GM10248 (cell line): ENCODE data around the gene PCCA.
"Not testable (repeated sequence)": the region's sequence is repeated elsewhere in the genome, so short reads cannot be mapped to it uniquely, and the experiment has no call there.

Experiments used
- CTCF ChIA-PET: fragments of 300-600 bp; sonication (Branson Sonifier 250); formaldehyde crosslinking; extraction: SDS; loops from one replicate; lab custom pipeline; 2021; ENCODE audit warnings: antibody characterized with exemption; lab: Yijun Ruan, JAX
- POLR2A ChIA-PET: fragments of 350-650 bp; sonication (Branson Sonifier 250); formaldehyde crosslinking; extraction: SDS; loops from one replicate; lab custom pipeline; 2020; ENCODE audit warnings: antibody characterized with exemption; lab: Yijun Ruan, JAX
- DNase-seq: peaks from one replicate; pipeline ENCODE4 v3.0.0; 2012; ENCODE audit errors: extremely low spot score
- TF ChIP-seq, protein P1 (sequence below): IDR thresholded peaks from 2 replicates; pipeline ENCODE4 v1.5.1; 2012; ENCODE audit warnings: mild to moderate bottlenecking, low read depth; ENCODE audit errors: extremely low read depth, missing control alignments, control extremely low read depth

The PCCA gene

GRCh38 chr13:100523411-100523810, 434.5 kb downstream of the PCCA start:
- no peak for DNase-seq
- ChIA-PET POLR2A (no interaction called here), CTCF (interaction anchor here (1.3 to 5.2 kb wide), 5 partner anchors 9 to 867 kb away, joined by 3 to 38 read pairs (median 8); no protein-coding TSS in a partner anchor)
- TF ChIP-seq, protein P1, sequence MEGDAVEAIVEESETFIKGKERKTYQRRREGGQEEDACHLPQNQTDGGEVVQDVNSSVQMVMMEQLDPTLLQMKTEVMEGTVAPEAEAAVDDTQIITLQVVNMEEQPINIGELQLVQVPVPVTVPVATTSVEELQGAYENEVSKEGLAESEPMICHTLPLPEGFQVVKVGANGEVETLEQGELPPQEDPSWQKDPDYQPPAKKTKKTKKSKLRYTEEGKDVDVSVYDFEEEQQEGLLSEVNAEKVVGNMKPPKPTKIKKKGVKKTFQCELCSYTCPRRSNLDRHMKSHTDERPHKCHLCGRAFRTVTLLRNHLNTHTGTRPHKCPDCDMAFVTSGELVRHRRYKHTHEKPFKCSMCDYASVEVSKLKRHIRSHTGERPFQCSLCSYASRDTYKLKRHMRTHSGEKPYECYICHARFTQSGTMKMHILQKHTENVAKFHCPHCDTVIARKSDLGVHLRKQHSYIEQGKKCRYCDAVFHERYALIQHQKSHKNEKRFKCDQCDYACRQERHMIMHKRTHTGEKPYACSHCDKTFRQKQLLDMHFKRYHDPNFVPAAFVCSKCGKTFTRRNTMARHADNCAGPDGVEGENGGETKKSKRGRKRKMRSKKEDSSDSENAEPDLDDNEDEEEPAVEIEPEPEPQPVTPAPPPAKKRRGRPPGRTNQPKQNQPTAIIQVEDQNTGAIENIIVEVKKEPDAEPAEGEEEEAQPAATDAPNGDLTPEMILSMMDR, result no peak

DNA sequence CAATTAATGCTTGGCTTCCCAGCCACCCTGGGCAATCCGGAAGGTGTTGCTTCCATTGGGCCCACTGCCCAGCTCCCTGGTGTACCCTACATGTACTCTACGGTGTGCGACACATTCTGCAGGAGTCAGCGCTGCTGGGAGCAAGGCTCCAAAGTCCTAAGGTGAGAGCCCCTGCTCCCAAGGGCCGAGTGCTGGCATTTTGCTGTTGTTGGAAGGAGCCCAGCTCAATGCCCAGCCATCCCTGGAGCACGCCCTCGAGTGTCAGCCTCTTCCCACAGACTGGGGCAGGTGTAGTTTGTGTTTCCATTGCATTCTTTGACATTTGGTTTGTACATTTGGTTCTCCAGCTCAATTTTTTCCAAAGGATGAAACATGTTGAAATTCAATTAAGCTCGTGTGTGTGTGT, 435.1 kb downstream of the PCCA start:
- DNase-seq, result no peak
- POLR2A ChIA-PET, result no interaction called here
- CTCF ChIA-PET, result interaction anchor here (1.3 to 5.2 kb wide), 3 partner anchors 9 to 624 kb away, joined by 4 to 38 read pairs (median 9); no protein-coding TSS in a partner anchor
- TF ChIP-seq, protein P1, result no peak

- POLR2A ChIA-PET, DNase-seq: not testable (repeated sequence)
- CTCF ChIA-PET, result interaction anchor here (1.3 to 5.2 kb wide), 2 partner anchors 8 to 10 kb away, joined by 4 to 38 read pairs; no protein-coding TSS in a partner anchor
These were observed 435.8 kb downstream of the PCCA start for GRCh38 chr13:100524688-100525087.

DNA sequence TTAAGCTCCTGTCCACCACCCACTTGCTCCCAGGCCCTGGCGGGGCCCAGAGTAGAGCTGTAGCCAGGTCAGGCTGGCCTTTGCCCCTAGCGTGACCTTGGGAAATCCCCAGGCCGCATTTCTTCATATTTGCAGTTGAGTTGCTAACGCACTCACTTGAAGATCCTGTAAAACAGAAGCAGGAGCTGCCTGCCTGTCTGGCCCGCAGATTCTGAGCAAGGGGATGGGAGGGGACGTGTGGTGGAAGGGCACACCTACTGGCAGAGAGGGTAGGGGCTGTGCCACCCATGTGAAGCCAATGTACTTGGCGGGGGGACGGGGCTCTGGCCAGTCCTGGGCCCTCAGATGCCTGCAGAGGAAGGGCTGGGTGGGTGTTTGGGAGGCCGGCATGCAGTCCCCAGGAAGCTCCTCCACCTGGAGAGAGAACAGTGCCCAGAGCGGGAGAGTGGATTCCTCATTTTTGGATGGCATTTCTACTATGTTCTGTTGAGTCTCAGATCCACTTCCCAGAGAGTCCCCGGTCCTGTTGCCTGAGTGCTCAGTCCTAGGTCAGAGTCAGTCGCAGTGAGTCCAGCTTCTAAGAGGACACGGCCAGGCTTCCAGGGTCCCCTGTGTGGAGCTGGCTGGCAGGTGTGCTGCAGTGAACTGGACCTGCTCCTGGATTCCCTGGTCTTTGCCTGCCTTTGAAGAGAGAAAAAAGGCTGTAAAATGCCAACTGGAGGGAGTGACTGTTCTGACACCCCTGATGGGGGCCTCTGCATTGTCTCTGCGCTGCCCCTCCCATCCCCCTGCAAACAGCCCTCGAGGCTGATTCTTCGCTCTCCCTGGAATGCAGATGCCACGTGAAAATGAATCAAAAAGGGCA, 436.8 kb downstream of the PCCA start:
- DNase-seq, result no peak
- ChIA-PET POLR2A (no interaction called here), CTCF (interaction anchor here (0.5 to 5.2 kb wide), 2 partner anchors 11 to 859 kb away, joined by 3 to 38 read pairs; no protein-coding TSS in a partner anchor)
- TF ChIP-seq, protein P1, result no peak

DNA sequence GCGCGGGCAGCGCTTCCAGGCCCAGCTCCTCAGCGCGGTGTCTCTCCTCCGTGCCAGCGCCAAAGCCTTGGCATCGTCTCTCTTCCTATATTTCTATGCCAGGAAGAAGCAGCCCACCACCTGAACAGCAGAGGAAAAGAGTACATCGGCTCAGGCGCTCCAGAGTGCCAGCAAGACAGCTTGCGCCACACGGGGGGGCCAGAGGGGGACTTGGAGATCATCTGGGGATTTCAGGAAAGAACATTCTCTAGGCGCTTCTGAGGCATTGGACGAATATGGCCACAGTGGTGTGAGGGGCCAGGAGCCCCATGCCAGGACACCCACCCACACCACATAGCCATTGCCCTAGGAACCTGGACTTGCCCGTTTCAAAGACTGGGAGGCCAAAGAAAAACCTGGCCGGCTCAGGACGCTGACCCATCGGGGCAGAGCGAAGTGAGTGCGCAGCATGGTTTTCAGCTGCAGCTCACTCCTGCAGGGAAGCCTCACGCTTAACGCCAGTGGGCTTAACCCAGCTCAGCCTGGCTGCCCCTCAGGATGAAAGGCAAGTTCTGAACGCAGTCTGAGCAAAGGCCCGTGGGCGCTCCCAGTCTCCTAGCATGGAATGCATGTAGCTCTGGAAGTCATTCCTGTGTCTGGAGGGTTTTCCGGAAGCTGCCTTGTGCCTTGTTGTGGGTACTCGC, 437.6 kb downstream of the PCCA start:
- TF ChIP-seq, protein P1, result no peak
- DNase-seq, result no peak
- CTCF ChIA-PET, result interaction anchor here (0.5 to 5.2 kb wide), 2 partner anchors 12 to 859 kb away, joined by 3 to 38 read pairs; no protein-coding TSS in a partner anchor
- POLR2A ChIA-PET, result no interaction called here

DNA sequence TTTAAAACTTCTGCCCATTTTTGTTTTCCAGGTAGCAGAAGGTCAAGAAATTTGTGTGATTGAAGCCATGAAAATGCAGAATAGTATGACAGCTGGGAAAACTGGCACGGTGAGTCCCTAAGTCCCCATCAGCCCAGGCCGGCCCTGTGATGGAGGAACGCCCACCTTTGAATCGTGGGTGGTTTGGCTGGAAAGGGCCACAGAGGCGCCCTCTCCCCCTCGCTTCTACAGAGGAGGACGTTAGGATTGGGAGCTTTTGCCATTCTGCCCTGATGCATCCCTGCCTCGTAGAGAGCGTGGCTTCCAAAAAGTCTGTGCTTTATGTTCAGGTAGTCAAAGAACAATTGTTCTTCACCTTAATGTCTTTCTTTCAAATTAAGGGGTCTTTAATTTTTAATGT, 438.8 kb downstream of the PCCA start:
- ChIA-PET POLR2A (no interaction called here), CTCF (interaction anchor here (5.2 kb wide), 1 partner anchor 13 kb away, joined by 38 read pairs; no protein-coding TSS in a partner anchor)
- no peak for DNase-seq
- TF ChIP-seq, protein P1, result no peak
